Measurements from ENCODE around the gene KCNJ13. TPM values are rescaled to one million over a fixed set of nuclear protein-coding genes. Genes with fewer than 3 reads are reported as not detected.

The KCNJ13 gene
- total RNA-seq, 2 experiments from 2014 or later, result not detected

GRCh38 chr2:232781765-232782164 is 5.4 kb upstream of the KCNJ13 start:
- Mint-ChIP-seq H3K27me3 (no peaks in the 10 kb centered on the region), H3K4me3 (no peak overlapping the region), H3K9me3 (no peaks in the 10 kb centered on the region), H3K36me3 (peaks cover 17% of the 10 kb centered on the region), H3K4me1 (peaks cover 6% of the 10 kb centered on the region), H3K27ac (no peak overlapping the region)
- DNase-seq, result peak; percentile 39

GRCh38 chr2:232779934-232780333 is 3.6 kb upstream of the KCNJ13 start:
- no peaks in the 10 kb centered on the region for H3K9me3 Mint-ChIP-seq
- no peak for DNase-seq
- no peak overlapping the region for H3K4me3 Mint-ChIP-seq
- H3K27me3 Mint-ChIP-seq, result no peaks in the 10 kb centered on the region
- H3K27ac Mint-ChIP-seq, result no peak overlapping the region
- peaks cover 6% of the 10 kb centered on the region for H3K4me1 Mint-ChIP-seq
- H3K36me3 Mint-ChIP-seq, result peaks cover 14% of the 10 kb centered on the region

- Mint-ChIP-seq H3K4me1 (peaks cover 6% of the 10 kb centered on the region), H3K4me3 (no peak overlapping the region), H3K27ac (no peak overlapping the region), H3K36me3 (peaks cover 9% of the 10 kb centered on the region), H3K9me3 (no peaks in the 10 kb centered on the region), H3K27me3 (no peaks in the 10 kb centered on the region)
- DNase-seq, result no peak
Observed at GRCh38 chr2:232779465-232779864, 3.1 kb upstream of the KCNJ13 start.

- no peaks in the 10 kb centered on the region for H3K27me3 Mint-ChIP-seq
- no peak for DNase-seq
- H3K4me1 Mint-ChIP-seq, result peaks cover 16% of the 10 kb centered on the region
- no peak overlapping the region for H3K27ac Mint-ChIP-seq
- H3K4me3 Mint-ChIP-seq, result no peak overlapping the region
- peaks cover 14% of the 10 kb centered on the region for H3K36me3 Mint-ChIP-seq
- H3K9me3 Mint-ChIP-seq, result no peaks in the 10 kb centered on the region
Observed at GRCh38 chr2:232777276-232777675, 911 bp upstream of the KCNJ13 start.

GRCh38 chr2:232773815-232774214 is 2.5 kb downstream of the KCNJ13 start:
- no peak overlapping the region for H3K27ac Mint-ChIP-seq
- H3K9me3 Mint-ChIP-seq, result no peaks in the 10 kb centered on the region
- H3K36me3 Mint-ChIP-seq, result peaks cover 11% of the 10 kb centered on the region
- DNase-seq, result no peak
- H3K27me3 Mint-ChIP-seq, result no peaks in the 10 kb centered on the region
- H3K4me3 Mint-ChIP-seq, result no peak overlapping the region
- peaks cover 26% of the 10 kb centered on the region for H3K4me1 Mint-ChIP-seq

- Mint-ChIP-seq H3K9me3 (no peaks in the 10 kb centered on the region), H3K4me3 (no peak overlapping the region), H3K27ac (peak overlapping the region; percentile 54), H3K36me3 (peaks cover 11% of the 10 kb centered on the region), H3K4me1 (peaks cover 26% of the 10 kb centered on the region), H3K27me3 (no peaks in the 10 kb centered on the region)
- DNase-seq, result no peak
Observed at GRCh38 chr2:232772531-232772930, 3.8 kb downstream of the KCNJ13 start.

GRCh38 chr2:232771870-232772269 is 4.5 kb downstream of the KCNJ13 start:
- Mint-ChIP-seq H3K4me1 (peaks cover 26% of the 10 kb centered on the region), H3K36me3 (peaks cover 11% of the 10 kb centered on the region), H3K27me3 (no peaks in the 10 kb centered on the region), H3K27ac (peak overlapping the region; percentile 6), H3K4me3 (no peak overlapping the region), H3K9me3 (no peaks in the 10 kb centered on the region)
- no peak for DNase-seq

GRCh38 chr2:232770207-232770606 is 6.2 kb downstream of the KCNJ13 start:
- Mint-ChIP-seq H3K4me1 (peaks cover 36% of the 10 kb centered on the region), H3K27me3 (no peaks in the 10 kb centered on the region), H3K27ac (no peak overlapping the region), H3K4me3 (no peak overlapping the region), H3K9me3 (no peaks in the 10 kb centered on the region), H3K36me3 (peaks cover 11% of the 10 kb centered on the region)
- DNase-seq, result no peak

- no peaks in the 10 kb centered on the region for H3K9me3 Mint-ChIP-seq
- no peak overlapping the region for H3K27ac Mint-ChIP-seq
- DNase-seq, result no peak
- no peaks in the 10 kb centered on the region for H3K27me3 Mint-ChIP-seq
- H3K4me1 Mint-ChIP-seq, result peaks cover 34% of the 10 kb centered on the region
- no peak overlapping the region for H3K4me3 Mint-ChIP-seq
- peaks cover 2% of the 10 kb centered on the region for H3K36me3 Mint-ChIP-seq
Observed at GRCh38 chr2:232767866-232768265, 8.5 kb downstream of the KCNJ13 start.

- Mint-ChIP-seq H3K4me3 (no peak overlapping the region), H3K27me3 (no peaks in the 10 kb centered on the region), H3K36me3 (peaks cover 8% of the 10 kb centered on the region), H3K27ac (no peak overlapping the region), H3K9me3 (no peaks in the 10 kb centered on the region), H3K4me1 (peaks cover 20% of the 10 kb centered on the region)
- peak; percentile 27 for DNase-seq
Observed at GRCh38 chr2:232761301-232761907, 15.0 kb downstream of the KCNJ13 start.

GRCh38 chr2:232757905-232758304 is 18.5 kb downstream of the KCNJ13 start:
- H3K36me3 Mint-ChIP-seq, result peaks cover 15% of the 10 kb centered on the region
- peak overlapping the region; percentile 29 for H3K27ac Mint-ChIP-seq
- H3K4me1 Mint-ChIP-seq, result peaks cover 12% of the 10 kb centered on the region
- no peak for DNase-seq
- H3K27me3 Mint-ChIP-seq, result no peaks in the 10 kb centered on the region
- H3K9me3 Mint-ChIP-seq, result no peaks in the 10 kb centered on the region
- H3K4me3 Mint-ChIP-seq, result no peak overlapping the region

- Mint-ChIP-seq H3K27me3 (no peaks in the 10 kb centered on the region), H3K4me1 (peaks cover 3% of the 10 kb centered on the region), H3K9me3 (no peaks in the 10 kb centered on the region), H3K4me3 (no peak overlapping the region), H3K36me3 (peaks cover 13% of the 10 kb centered on the region), H3K27ac (no peak overlapping the region)
- no peak for DNase-seq
Observed at GRCh38 chr2:232750135-232750671, 26.2 kb downstream of the KCNJ13 start.

- H3K27ac Mint-ChIP-seq, result no peak overlapping the region
- no peaks in the 10 kb centered on the region for H3K27me3 Mint-ChIP-seq
- no peak for DNase-seq
- peaks cover 13% of the 10 kb centered on the region for H3K36me3 Mint-ChIP-seq
- no peaks in the 10 kb centered on the region for H3K9me3 Mint-ChIP-seq
- peaks cover 7% of the 10 kb centered on the region for H3K4me1 Mint-ChIP-seq
- no peak overlapping the region for H3K4me3 Mint-ChIP-seq
Observed at GRCh38 chr2:232749331-232749730, 27.0 kb downstream of the KCNJ13 start.

GRCh38 chr2:232748038-232748437 is 28.3 kb downstream of the KCNJ13 start:
- Mint-ChIP-seq H3K36me3 (peaks cover 11% of the 10 kb centered on the region), H3K4me1 (peaks cover 7% of the 10 kb centered on the region), H3K27ac (peak overlapping the region; percentile 38), H3K4me3 (no peak overlapping the region), H3K9me3 (no peaks in the 10 kb centered on the region), H3K27me3 (no peaks in the 10 kb centered on the region)
- DNase-seq, result no peak

- Mint-ChIP-seq H3K4me1 (peaks cover 7% of the 10 kb centered on the region), H3K27ac (no peak overlapping the region), H3K9me3 (no peaks in the 10 kb centered on the region), H3K36me3 (peaks cover 11% of the 10 kb centered on the region), H3K27me3 (no peaks in the 10 kb centered on the region), H3K4me3 (no peak overlapping the region)
- DNase-seq, result no peak
Observed at GRCh38 chr2:232744963-232745362, 31.4 kb downstream of the KCNJ13 start.

GRCh38 chr2:232741972-232742371 is 34.4 kb downstream of the KCNJ13 start:
- no peak overlapping the region for H3K27ac Mint-ChIP-seq
- DNase-seq, result no peak
- peaks cover 4% of the 10 kb centered on the region for H3K4me1 Mint-ChIP-seq
- no peak overlapping the region for H3K4me3 Mint-ChIP-seq
- H3K27me3 Mint-ChIP-seq, result no peaks in the 10 kb centered on the region
- peaks cover 8% of the 10 kb centered on the region for H3K36me3 Mint-ChIP-seq
- no peaks in the 10 kb centered on the region for H3K9me3 Mint-ChIP-seq
